Cortex of kidney (tissue), 1 donor: ENCODE measurements around the gene SUPT4H1.

Experiments
- DNase-seq: peaks from one replicate; lab custom pipeline; 2025; lab: John Stamatoyannopoulos, UW

Gene SUPT4H1

DNA sequence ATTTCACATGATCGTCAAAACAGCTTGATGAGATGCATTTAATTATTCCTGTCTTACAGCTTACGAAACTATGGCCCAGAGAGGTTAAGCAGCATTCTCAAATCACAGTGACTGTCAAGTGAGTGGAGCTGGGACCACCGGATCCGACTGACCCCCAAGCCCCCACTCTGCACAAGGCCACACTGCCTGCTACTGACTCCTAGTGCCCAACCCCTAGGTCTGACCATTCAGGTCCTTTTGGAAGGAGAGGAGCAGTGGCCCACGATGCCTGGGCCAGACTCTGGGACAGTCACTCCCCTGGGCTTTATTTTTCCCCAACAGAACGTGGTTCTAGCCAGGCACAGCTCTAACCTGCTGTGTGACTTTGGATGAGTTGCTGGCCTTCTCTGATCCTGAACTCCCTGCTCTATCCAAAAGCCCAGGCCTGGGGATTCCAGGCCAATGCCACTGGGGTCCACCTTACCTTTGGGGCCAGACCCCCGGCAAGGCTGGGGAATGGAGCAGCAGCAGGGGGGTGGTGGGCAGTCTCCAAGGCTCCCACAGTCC is 33.3 kb downstream of the SUPT4H1 start:
- no peak for DNase-seq

DNA sequence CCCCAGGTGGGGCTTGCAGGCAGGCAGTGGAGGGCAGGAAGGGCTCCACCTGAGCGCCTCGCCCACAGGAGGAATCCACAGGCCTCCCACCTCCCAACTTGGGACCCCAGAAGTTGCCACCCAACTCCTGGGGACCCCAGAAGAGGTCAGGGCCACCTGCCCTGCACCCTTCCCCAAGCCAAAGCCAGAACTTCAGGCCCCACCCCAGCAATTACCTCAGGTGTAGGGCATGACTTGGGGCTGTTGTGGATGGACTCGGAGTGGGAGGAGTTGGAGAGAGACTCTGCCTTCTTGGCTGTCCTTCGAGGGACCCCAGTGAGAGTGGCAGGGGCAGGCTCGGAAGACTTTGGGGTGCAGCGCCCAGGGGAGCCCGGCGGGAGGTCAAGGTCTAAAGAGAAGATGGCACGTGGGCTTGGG is 33.9 kb downstream of the SUPT4H1 start:
- DNase-seq = no peak

DNA sequence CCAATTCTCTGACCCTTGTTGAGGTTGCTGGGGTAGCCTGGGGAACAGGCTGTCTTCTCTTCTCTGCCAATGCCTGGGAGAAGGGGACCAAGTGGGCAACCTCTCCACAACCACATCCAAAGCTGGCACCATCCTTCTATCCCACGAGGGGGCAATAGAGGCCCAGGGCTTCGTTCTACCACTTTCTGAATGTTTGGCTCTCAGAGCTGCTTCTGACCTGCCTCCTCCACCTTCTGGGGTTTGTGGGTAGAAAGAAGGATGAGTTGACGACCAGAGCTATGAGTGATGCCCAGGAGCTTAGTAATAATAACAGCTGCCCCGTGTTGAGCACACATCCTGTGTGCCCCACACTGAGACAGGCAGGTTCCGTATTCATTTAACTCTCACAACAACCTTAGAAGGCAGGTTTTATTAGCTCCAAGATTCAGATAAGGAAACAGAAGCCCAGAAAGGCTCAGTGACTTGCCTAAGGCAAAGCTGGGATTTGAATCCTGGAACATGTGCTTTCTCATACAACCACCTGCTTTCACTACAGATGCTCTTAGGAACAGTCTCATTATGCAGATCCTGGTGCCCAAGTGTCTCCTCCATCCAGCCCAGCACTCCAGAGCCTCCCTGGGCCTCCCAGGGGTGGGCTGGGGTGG is 34.5 kb downstream of the SUPT4H1 start:
- DNase-seq = no peak

DNA sequence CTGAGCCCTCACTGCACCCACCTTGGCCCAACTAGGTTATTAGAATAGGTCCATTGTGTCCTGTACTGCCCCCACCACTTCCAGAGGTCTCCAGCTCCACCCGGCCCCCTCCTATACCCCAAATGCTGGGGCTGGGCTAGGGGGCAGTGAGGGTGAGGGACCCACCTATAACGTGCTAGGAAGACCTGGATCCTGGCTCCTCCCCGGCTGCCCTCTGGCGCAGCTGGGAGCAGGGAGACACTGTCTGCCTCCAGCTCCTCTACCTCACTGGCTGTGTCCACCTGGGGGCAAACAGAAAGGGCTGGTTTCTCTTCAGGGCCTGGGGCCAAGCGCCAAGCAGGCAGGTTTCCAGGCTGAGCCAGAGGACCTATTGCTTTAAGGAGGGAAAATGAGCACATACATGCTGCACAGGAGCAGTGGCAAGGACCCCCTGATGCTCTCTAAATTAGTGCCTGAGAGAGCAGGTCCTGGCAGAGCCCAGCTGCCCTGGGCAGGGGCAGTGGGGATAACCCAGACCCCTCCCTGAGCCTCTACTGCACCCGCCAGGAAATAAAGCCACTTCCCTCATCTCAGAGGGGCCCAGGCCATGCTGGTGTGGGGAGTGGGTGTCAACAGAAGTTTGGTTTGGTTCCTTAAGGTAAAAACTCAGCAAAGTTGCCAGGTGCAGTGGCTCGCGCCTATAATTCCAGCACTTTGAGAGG is 35.6 kb downstream of the SUPT4H1 start:
- DNase-seq = no peak

DNA sequence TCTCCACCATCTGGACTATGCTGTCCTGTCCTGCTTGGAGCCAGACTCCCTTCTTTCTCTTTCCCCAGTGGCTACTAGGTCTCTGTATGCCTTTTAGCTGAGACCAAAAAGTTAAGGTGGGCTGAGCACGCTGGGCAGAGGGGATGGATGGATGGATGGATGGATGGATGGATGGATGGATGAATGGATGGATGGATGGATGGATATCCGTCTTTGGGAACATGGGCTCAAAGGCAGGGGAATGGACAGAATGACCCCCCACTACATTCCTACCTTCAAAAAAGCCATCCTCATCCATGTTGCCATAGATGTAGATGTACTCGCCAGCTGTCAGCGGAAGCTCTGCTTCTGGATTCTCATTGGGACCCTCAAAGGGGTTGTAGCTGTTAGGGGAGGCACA is 36.3 kb downstream of the SUPT4H1 start:
- no peak for DNase-seq

DNA sequence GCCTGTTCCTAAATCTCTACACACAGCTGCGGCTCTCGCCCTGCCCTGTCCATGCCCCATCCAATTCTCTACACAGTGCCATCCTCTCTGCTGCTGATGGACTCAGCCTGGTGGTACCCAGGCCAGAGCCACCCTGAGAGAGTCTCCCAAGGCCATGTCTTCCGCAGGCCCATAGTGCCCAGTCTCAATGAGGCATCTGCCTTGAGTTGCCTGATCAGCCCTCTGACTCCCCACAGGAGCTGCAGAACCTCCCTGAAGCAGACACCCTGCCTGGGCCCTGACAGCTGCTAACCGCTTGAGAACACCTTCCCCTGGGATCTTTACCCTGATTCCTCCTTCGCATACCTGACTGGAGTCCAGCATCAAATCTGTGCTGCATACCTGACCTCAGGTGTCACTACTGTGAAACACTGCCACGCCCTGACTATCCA is 36.7 kb downstream of the SUPT4H1 start:
- DNase-seq = no peak

DNA sequence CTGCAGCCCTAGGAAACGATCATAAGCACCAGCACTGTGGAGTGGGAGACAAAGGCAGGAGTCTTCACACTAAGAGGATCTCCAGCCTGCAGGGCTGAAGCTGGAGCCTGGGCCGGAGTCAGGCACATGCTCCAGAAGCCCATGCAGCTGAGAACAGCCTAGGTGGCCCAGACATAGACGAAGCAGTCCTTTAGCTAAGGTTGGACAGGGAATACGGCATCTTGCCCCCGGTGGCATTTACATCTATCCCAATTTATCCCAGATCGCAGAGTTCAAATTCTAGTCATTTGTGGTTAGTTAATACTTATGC is 37.3 kb downstream of the SUPT4H1 start:
- DNase-seq = no peak

DNA sequence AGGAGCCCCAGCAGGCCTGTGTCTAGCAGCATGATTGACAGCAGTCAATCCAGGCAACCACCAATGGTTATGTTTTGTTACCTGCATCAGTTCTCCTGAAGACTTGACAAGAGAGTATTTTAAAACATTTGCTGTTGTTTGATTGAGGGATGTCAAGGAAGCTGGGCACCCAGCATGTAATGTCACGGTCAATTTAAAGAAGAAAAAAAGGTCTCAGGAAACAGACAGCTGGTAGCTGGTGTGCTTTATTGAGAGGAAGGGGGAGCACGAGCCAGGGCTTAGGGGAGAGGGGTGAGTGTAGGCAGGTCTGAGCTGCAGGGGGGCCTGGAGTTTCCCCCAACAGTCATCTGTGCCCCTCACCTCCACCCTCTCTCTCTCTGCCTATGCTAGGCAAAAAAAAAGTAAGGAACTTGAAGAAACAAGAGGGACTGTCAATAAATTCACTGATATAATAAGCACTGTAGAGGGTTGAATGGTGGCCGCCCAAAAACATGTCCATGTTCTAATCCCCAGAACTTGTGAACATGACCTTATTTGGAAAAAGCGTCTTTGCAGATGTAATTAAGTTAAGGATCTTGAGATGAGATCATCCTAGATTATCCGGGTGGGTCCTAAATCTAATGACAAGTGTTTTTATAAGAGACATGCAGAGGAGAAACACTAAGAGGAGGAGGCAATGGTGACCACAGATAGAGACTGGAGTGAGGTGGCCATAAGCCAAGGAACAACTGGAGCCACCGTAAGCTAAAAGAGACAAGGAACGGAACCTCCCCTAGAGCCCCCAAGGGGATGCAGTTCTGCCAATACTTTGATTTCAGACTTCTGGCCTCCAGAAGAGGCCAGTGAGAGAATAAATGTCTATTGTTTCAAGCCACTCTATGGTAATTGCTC is 37.9 kb downstream of the SUPT4H1 start:
- no peak for DNase-seq

DNA sequence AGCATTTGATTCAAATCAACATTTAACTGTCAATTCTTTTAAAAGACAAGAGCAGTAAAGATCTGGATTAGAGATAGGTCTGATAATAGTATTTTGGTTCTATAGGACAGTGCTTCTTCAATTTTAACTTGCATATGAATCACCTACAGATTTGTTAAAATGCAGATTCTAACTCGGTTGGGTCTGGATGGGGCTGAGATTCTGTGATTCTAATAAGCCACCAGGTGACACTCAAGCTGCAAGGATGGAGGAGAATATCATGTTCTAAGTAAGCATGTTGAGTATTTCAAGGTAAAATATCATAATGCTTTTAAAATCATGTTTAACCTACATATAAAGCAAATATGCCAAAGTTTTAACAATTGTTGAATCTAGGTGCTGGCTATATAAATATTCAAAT is 39.2 kb downstream of the SUPT4H1 start:
- no peak for DNase-seq

DNA sequence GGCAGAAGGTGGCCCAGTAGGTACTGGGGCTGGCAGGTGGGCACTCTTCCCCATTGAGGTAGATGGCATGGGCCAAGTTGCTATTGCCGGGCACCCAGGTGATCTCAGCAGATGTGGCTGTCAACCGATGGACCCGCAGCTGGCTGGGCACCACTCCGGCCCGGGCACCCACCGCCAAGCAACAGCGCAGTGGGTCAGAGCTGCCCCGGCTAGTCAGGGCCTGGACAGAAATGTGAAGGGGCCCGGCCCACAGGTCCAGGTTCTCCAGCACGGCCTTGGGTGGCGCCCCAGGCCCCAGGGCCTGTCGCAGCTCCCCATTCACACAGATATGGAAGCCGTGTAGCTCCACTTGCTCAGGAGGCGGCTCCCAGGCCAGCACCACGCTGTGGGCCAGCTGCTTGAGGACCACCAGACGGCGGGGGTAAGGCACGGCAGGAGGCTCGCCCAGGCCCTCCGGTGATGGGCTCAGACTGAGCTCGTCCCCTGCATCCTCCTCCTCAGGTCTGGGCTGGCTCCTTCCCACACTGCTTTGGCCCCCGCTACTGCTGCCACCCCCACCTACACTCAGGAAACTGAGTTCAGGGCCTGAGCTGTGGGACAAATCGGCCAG is 39.9 kb downstream of the SUPT4H1 start:
- no peak for DNase-seq

DNA sequence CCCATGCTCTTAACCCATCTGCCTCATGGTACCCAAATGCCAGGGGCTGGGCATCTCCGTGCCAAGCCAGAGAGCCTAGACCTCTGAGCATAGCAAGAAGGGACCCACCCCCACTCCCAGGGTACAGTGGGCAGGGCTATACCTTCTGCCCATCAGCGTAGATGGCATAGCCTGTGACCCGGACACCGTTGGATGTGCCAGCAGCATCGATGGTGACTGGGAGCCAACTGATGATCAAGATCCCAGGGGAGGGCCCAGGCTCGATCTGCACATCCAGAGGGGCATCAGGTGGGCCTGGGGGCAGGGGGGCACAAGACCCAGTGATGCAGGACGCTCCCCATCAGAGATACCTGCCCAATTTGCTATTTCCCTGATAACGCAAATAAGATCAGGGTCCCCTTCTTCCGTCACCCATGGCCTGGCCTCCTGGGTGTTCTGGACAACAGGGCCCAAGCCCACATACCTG is 40.5 kb downstream of the SUPT4H1 start:
- no peak for DNase-seq

DNA sequence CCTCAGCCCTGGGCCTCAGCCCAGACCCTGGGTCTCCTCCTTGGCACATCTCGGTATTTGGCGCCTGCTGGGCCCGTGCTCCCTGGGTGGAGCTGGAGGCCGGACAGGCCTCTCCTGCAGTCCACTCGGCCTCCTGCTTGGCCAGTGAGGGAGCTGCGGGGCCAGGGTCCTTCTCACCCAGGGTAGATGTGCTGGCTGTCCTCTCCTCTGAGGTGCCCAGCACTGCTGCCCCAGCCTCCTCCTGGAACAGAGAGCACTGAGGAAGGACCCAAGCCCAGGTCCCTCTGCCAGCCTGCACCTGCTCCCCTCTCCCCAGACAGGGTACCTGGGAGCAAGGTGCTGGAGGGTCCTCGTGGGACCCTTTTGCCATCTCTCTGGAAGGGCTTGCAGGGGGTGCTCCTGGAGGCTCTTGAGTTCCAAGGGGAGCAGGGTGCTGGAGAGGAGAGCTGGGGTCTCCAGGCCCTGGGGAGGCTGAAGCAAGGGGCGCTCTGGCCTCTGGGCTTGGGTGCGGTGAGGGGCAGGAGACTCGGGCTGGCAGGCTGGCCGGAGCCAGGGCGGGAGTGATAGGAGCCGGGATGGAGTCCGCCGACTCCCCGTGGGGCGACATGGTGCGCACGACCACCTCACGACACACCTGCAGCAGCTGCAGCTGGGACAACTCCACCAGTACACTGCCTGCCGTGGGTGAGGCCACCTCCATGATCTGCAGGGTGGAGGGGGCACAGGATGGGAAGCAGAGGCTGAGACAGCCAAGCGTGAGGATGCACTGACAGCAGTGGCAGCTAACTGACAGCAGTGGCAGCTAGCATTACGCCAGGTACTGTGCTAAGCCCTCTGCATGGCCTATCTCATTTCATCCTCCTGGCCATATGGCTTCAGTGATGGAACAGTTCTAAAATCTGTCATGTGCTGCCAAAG is 41.2 kb downstream of the SUPT4H1 start:
- DNase-seq = no peak

DNA sequence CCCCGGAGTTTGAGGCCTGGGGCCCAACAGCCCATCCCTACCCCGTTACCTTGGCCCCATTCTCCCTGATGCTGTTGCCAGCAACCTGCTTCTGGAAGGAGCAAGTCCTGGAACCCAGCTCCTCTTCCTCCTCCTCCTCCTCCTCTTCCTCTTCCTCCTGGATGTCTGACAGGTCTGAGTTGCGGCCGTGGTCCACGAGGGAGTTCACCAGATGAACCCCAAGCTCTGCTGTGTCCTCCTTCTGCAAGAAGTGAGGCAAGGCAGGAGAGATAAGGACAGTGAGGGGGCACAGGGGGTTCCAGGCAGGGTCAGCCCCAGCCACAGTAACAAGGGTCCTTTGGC is 42.1 kb downstream of the SUPT4H1 start:
- DNase-seq = no peak

DNA sequence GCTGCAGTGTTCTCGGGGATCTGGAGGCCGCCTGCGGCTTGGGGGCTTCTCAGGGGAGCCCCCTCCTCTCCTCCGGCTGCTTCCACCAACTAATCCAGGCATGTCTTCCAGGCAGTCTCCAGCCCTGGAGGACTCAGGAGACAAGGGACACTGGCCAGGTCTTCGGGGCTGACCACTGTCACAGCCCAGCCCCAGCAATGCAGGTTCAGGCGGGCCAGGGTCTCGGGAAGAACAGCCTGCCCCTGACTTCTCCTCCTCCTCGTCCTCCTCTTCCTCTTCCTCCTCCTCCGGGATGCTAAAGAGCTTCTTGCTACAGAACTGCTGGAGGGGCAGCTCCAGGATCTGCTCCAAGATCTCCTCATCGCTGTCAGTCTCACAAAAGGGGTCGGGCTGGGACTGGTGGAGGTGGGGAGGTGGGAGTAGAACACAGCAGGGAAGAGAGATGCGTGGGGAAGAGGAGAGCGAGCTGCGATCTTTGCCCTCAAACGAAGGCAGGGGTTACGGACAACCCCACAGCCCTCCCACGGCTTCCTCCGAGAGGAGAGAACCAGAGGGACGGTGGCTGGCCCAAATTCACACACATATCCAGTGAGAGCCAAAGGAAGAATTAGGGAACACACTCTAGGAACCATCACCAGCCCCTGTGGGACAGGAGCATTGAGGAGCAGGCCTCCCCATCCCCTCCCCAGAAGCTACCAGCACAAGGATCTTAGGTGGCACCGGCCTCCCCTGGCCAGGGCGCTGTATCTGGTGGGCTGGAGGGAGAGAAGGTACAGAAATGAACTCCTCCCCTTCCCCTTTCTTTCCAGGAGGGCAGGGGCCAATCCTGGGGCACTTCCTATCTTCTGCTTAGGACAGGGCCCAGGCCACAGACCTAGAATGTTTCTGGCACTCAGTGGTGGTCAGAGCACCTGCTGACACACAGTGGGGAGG is 42.8 kb downstream of the SUPT4H1 start:
- DNase-seq = no peak

DNA sequence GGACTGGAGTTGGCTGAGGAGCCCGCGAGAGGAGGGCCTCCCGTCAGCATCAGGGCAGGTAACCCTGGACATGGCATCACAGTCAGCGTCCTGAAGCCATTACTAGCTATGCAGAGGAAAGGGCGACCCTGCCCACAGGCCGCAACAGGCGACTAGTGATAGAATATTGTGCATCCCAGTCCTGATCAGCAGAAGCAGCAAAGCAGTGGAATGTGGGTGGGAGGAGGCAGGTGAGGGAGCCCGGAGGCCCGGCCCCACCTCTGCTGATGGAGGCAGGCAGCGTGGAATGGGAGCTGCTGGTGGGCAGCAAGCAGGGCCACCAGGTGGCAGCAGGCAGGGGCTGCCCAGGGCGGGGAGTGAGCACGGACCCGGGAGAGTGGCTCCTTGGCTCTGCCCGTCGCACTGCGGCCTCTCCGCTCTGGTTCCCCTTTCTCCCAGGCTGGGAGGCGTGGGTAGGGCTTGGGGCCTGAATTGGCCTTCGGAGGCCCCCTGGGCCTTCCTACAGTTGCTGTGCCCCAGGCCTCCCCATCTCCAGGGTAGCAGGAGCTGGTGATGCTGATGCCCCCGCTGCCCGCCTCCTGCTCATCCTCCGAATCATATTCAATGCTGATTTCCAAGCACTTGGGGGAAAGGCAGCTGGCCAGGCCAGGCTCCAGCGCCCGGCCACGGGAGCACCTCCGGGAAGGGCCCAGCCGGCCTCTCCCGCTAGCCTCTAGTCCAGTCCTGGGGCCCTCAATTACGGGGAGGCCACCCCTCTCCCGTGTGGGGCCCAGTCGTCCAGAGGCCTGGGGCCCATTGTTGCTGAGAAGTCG is 43.6 kb downstream of the SUPT4H1 start:
- no peak for DNase-seq

DNA sequence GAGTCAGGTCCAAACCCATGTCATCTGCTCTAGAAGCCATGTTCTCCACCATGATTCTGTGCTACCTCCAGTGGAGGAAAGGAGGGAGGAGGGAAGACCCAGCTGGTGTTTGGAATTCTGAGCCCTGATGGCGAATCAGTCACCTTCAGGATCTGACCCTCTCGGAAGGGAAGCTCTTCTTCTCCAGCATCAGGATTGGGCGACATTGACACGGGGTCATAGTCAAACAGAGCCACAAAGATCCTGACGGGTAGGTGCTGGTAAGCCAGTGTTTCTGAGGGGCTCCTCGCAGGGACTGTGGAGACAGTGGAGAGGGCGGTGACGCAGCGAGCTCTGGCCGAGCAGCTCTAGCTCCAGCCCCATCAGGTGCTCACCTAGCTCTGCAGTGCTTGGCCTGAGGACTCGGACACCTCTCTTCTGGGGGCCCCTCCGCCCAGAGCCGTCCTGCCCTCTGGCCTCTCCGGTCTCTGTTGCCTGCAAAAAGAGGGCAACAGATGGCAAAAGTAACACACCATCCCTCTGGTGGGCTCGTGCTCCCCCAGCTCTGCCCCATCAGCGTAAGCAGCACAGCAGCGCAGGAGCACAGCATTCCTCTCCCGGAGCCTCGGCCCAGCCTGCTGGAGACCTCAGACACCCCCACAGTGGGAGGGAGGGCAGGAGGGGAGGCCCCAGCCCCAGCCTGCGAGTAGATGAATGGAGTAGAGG is 44.4 kb downstream of the SUPT4H1 start:
- DNase-seq = no peak

DNA sequence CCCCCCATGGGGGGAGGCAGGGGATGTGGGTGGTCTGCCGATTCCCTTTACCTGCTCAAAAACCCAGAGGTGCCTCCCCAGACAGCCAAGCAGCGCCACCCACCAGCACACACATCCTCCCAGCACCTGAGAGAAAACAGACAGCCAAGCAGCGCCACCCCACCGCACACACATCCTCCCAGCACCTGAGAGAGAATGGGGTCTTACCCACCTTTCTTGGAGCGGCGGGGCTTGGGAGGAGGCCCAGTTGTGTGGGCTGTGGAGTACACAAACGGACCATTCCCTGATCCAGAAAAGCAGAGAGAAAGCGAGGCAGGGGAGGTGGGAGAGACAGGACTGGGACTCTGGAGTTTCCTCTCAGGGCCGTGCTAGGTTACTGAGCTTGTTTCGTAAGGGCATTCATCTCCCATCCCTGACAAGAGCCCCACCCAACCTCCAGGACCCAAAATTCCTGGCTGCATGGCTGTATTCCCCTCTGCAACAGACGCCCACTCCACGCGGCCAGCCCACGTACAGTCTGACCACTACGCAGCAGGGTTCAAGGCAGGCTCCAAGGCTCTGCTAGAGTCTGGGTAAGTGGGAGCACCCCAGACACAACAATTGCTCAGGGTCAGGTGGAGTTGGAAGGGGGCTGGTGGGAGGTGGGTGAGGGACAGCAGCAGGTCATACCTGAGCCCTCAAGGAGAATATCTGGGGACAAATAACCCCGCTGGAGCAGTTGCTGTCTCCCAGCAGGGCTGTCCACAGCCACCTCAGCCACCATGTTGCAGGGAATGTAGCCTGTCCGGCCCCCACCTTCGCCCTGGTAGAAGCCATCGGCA is 45.7 kb downstream of the SUPT4H1 start:
- no peak for DNase-seq

DNA sequence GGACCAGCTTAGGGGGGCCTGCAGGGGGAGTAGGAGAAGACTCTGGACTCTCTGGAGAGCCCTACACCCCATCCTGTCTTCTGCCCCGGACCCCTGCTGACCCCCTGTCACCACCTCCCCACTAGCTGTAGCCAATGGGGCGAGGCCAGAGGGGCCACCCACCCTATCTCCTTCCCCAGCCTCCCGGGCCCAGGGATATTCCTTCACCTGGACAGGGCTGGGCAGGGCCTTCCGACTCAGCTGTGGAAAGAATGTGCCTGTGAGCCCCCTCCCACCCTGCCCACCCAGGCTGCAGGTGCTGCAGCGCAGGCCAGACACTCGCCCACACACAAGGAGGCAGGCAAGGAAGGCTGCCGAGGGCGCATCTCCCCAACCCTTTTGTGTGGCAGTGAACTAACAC is 46.4 kb downstream of the SUPT4H1 start:
- no peak for DNase-seq
